DMS79 (cell line): ENCODE results near the gene DPAGT1.
A peak's percentile ranks its signal among the peaks of the same experiment; 100 is the strongest.
"Not testable (repeated sequence)": the region's sequence is repeated elsewhere in the genome, so short reads cannot be mapped to it uniquely, and the experiment has no call there.

Experiments
- DNase-seq: peaks from one replicate; lab custom pipeline; 2025; lab: John Stamatoyannopoulos, UW

DPAGT1 gene

GRCh38 chr11:119115484-119116234 is 14.0 kb upstream of the DPAGT1 start:
- no peak for DNase-seq

GRCh38 chr11:119114351-119114750 is 12.7 kb upstream of the DPAGT1 start:
- DNase-seq, result no peak

GRCh38 chr11:119113716-119114115 is 12.1 kb upstream of the DPAGT1 start:
- DNase-seq, result no peak

- DNase-seq, result no peak
Observed at GRCh38 chr11:119112314-119113020, 10.8 kb upstream of the DPAGT1 start.

- DNase-seq, result no peak
Observed at GRCh38 chr11:119111361-119111925, 9.8 kb upstream of the DPAGT1 start.

- DNase-seq, result no peak
Observed at GRCh38 chr11:119110439-119110838, 8.8 kb upstream of the DPAGT1 start.

GRCh38 chr11:119109843-119110242 is 8.2 kb upstream of the DPAGT1 start:
- no peak for DNase-seq

GRCh38 chr11:119108857-119109221 is 7.2 kb upstream of the DPAGT1 start:
- DNase-seq, result no peak

- DNase-seq, result peak; percentile 88
Observed at GRCh38 chr11:119108146-119108856, 6.6 kb upstream of the DPAGT1 start.

GRCh38 chr11:119107538-119108145 is 6.0 kb upstream of the DPAGT1 start:
- no peak for DNase-seq

- peak; percentile 90 for DNase-seq
Observed at GRCh38 chr11:119106564-119107537, 5.2 kb upstream of the DPAGT1 start, which contains the start of gene C2CD2L. Gene C2CD2L (plus strand): TSS chr11:119107344. CDS start chr11:119107742, 398 bp downstream.

- DNase-seq, result peak; percentile 51
Observed at GRCh38 chr11:119103793-119104192, 2.1 kb upstream of the DPAGT1 start.

- not testable (repeated sequence) for DNase-seq
Observed at GRCh38 chr11:119103161-119103664, 1.6 kb upstream of the DPAGT1 start.

GRCh38 chr11:119100994-119101758 is 477 bp downstream of the DPAGT1 start:
- DNase-seq, result no peak

- no peak for DNase-seq
Observed at GRCh38 chr11:119100246-119100970, 1.2 kb downstream of the DPAGT1 start.

GRCh38 chr11:119099711-119100110 is 1.9 kb downstream of the DPAGT1 start:
- DNase-seq, result no peak

- DNase-seq, result peak; percentile 99
Observed at GRCh38 chr11:119095066-119095880, 6.4 kb downstream of the DPAGT1 start.

GRCh38 chr11:119094816-119095065 is 6.9 kb downstream of the DPAGT1 start:
- DNase-seq, result no peak
